Measurements from ENCODE around the gene FEM1B.

FEM1B gene

GRCh38 chr15:68328964-68329363, 51.4 kb downstream of the FEM1B start:
- no peak for DNase-seq

DNA sequence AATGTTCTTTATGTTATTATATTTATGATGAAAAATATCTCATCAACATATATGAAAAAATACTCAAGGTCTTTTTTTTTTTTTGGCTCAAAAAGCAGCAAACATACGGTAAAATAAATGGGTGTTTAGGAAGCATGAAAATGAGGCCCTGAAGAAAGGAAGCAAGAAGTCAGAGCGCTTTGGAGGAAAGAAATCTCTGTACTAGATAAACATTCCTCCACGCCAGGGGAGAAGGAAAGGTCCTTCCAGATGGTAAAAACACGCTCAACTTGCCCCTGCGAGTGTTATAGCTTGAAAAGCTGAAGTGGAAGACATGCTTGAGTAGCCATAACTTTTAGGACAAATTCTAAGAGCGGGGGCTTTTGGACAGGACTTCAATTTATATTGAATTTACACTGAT, 52.9 kb downstream of the FEM1B start:
- no peak for DNase-seq

DNA sequence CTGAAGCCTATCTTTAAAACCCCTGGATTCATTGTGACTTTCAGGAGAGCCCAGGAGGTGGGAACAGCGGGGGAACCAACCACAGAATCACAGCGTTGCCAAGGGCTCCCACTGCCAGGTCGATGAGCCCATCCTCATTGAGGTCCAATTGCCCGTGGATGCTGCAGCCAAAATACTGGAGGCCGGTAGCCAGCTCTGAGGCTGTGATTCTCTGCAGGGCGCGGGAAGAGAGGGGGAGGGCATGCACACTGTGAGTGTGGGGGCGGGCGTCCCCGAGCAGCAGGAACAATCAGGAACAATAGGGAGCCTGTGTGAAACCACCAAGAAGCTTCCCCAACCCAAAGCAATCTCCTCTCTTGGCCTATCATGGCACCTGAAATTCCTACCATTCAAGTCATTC, 53.4 kb downstream of the FEM1B start:
- DNase-seq, result no peak

GRCh38 chr15:68332266-68332665, 54.7 kb downstream of the FEM1B start:
- no peak for DNase-seq

DNA sequence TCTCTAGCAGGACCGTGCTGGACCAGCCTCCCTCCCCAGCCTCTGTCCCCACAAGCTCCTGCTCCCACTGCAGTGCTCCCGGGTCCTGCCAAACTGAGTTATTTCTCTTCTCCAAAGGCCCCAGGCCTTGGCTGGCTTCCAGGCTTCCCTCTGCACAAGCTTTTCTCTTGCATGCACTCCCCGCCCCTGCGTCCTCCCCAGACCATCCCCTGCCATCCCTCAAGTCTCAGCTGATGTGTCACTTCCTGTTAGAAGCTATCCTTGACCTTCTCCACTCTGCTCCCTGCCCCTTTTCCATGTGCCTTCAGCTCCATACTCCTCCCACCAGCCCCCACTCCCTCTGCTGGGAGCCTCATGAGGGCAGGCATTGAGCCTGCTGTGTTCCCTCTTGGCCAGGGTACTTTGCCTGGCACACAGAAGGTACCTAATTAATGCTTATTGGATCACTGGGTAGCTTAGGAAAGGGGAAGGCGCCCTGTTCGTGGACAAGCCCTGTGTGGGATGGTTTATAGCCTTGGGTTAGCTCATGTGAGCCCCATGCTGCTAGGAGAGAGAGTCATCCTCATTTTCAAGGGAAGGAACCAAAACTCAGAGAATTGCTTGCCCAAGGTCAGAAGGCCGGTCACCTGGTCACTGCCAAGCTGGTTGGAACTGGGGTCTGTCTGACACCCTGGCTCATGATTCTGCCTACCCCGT, 56.4 kb downstream of the FEM1B start:
- no peak for DNase-seq

DNA sequence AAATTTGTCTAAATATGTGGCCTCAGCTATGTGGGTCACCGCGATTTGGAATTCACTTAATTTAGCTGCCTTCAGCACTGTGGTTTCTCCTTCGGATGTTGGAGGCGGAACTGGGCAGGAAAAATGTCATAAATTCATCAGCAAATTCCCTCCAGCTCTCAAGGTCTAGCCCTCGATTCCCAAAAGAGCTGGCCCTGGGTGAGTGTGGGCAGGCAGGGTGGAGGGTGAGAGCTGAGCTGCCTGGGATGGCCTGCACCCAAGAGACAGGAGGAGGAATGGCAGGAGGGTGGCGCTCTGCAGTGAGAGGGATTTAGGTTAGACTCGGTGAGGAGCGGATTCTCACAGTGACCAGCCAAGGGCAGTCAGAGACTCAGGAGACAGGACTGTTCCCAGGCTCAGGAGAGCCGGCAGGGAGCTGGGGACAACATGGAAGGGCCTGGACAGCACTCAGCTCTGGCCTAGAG, 57.1 kb downstream of the FEM1B start:
- no peak for DNase-seq

DNA sequence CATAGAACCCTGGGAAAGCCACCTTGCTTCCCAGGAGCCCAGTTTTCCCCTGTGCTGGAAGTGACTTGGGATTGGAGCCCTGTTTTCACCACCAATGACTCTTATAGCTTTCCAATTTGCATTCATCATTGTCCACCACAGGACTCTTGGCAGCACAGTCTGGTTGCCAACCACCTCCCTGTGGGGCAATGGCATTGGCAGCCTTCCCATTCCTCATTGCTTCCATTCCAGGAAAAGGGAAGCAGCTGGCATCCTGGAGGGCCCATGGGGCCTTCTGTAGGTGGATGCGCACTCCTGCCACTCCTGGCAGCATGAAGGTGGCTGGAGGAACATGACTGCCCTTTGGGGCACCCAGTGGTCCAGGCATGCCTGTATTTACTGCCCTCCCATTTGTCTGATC, 57.7 kb downstream of the FEM1B start:
- no peak for DNase-seq

- no peak for DNase-seq
These were observed 58.1 kb downstream of the FEM1B start for GRCh38 chr15:68335655-68336054.

DNA sequence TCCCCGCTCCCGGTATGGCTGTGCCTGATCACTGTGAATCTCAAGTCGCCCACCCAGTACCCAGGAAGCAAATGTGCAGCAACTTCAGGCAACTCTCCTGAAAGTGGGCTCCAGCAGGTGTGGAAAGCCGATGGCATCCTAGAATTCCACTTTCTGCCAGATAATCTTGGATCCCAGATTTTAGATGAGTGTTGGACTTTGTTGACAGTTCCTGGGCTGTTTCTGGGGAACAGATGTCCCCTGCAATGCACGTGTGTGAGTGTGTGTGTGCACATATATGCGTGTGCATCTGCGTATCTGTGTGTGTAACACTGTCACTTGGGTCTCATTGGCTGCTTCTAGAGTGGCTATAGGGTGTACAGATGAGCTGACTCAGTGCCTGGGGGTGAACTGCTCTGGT, 59.0 kb downstream of the FEM1B start:
- DNase-seq, result no peak

- DNase-seq, result no peak
These were observed 60.3 kb downstream of the FEM1B start for GRCh38 chr15:68337826-68338225.

DNA sequence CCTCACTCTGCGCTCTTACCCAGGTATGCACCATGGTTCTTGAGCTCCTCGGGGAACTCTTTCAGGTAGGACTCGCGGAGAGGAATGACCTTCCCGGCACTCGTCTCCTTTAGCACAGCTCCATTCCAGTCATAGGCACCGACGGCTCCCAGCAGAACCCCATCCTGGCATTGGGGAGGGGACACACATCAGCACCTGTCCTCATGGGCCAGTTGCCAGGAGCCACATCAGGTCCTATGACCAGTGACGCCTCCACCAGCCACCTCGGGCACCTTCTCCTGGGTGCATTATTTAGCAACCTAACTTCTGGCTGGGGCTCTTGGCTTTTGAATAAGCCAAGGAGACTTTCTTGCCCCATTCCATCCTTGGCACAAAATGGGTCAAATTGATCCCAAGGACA, 61.9 kb downstream of the FEM1B start:
- DNase-seq, result no peak

GRCh38 chr15:68340726-68341671, 63.5 kb downstream of the FEM1B start:
- DNase-seq, result no peak

- DNase-seq, result no peak
These were observed 64.5 kb downstream of the FEM1B start for GRCh38 chr15:68341760-68342725.

DNA sequence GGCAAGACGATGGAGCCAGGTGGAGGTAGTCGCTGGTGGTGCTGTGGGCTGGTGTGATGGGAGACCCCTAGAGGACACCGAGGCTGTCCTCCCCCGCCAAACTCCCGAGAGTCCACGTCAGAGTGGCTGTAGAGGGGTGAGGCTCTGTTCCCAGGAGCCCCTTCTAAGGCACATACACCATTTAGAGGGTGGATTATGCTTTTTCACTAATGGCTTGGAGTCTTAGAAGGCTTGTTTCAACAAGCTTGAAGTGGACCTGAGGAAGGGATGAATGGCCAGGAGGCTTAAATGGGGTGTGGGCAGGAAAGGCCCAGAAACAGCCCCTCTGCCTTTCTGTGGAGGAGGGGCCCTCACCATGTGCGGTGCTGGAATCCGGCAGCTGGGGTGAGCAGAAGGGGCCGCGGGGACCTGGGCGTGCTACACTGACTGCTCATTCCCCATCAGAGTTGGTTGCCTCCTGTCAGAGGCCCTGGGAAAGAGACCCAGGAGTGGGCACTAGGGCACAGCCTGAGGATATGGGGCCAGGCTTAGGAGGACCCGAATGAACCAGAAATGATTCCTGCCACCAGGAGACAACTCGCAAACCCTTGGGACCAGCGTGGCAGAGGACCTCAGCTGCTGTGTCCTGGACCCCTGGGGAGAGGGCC, 66.2 kb downstream of the FEM1B start:
- no peak for DNase-seq

- no peak for DNase-seq
These were observed 67.1 kb downstream of the FEM1B start for GRCh38 chr15:68344600-68344999.
